K562 (cell line): ENCODE measurements around the gene DYNAP. TPM values are rescaled to one million over a fixed set of nuclear protein-coding genes. Genes with fewer than 3 reads are reported as not detected.

Experiments used
- NCOA1 ChIP-seq: fragments of 450-650 bp; IDR thresholded peaks from 2 replicates; pipeline ENCODE4 v1.6.1; 2016; ENCODE audit warnings: low read depth
- PCBP2 ChIP-seq: fragments of 200-400 bp; formaldehyde crosslinking; IDR thresholded peaks from 2 replicates; pipeline ENCODE4 v1.6.1; 2018; ENCODE audit warnings: low read length, low read depth, mild to moderate bottlenecking, moderate library complexity; ENCODE audit not compliant: poor library complexity, severe bottlenecking
- SMARCE1 ChIP-seq: fragments of 450-650 bp; IDR thresholded peaks from 2 replicates; pipeline ENCODE4 v1.7.1; 2016; ENCODE audit warnings: mild to moderate bottlenecking
- ZNF76 ChIP-seq: fragments of 250-450 bp; sonication (Bioruptor Pico); IDR thresholded peaks from 2 replicates; pipeline ENCODE4 v1.4.0; 2020; ENCODE audit warnings: mild to moderate bottlenecking, moderate library complexity, borderline replicate concordance
- polyA plus RNA-seq, 8 experiments: library from polyadenylated mRNA; depleted of rRNA in 4 of 8; stranded (reverse) in 5 of 8; unstranded in 3 of 8; fragments of >200 nt; fragmentation: Nextera tagmentation in 2 of 8; fragmentation: Illumina TruSeq in 1 of 8; extraction: Ambion mirVana in 2 of 8; extraction: Trizol in 1 of 8; gene quantifications; 2 replicates each; pipeline versions ENCODE4 v1.2.1 to v1.2.3, GENCODE V29; 2011 to 2014; ENCODE audit warnings: inconsistent platforms in 1 of 8, missing spikeins in 1 of 8
- total RNA-seq, 7 experiments: library from RNA; depleted of rRNA in 6 of 7; stranded (reverse); fragments of >200 nt in 6 of 7; fragmentation: Illumina TruSeq in 2 of 7; extraction: Trizol in 2 of 7; gene quantifications; 2 replicates each; pipeline versions ENCODE4 v1.2.1 to v1.2.3, GENCODE V29; 2011 to 2021; ENCODE audit warnings: low replicate concordance in 1 of 7
- TF ChIP-seq, protein P1 (sequence below): sonication (generic); formaldehyde crosslinking; IDR thresholded peaks from 2 replicates; pipeline ENCODE4 v1.8.1; 2022; ENCODE audit warnings: missing genetic modification reagents
- TF ChIP-seq, protein P2 (sequence below), 3 experiments: IDR thresholded peaks in 2 of 3; conservative IDR thresholded peaks in 1 of 3; 2 replicates each; pipeline ENCODE4 v1.5.1; 2011 to 2012; ENCODE audit warnings: low read length in 3 of 3, mild to moderate bottlenecking in 3 of 3, control low read depth in 2 of 3, improper control_type of control experiment in 1 of 3, inconsistent platforms in 1 of 3, low read depth in 1 of 3, mixed read lengths in 1 of 3, moderate library complexity in 1 of 3; ENCODE audit not compliant: insufficient read depth in 2 of 3

DYNAP gene
- total and polyA plus RNA-seq, 9 of the 15 experiments (the other 6 are each of a cell fraction or from before 2014, with no cell fraction given): not detected

DNA sequence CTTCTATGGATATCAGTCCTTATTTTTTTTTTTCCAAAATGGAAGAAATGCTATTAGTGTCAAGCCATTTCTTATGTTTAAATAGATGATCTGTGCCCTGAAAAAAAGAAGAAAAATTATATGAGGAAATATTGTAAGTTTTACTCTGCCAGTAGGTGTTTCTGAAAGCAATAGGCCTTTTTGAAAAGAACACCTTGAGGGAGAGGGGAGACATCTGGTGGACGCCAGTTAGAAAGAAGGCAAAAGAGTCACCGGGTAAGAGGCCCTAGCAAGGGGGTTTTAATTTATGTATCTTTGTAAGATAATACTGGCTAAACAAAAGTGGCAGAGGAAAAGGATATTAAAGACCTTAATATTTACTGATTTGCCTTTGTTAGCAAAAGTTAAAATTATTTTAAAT lies 56.1 kb downstream of the DYNAP start (continued):
- TF ChIP-seq PCBP2 (no peak), SMARCE1 (no peak), NCOA1 (no peak), ZNF76 (CRISPR knock-in tag) (no peak)
- TF ChIP-seq, protein P1, sequence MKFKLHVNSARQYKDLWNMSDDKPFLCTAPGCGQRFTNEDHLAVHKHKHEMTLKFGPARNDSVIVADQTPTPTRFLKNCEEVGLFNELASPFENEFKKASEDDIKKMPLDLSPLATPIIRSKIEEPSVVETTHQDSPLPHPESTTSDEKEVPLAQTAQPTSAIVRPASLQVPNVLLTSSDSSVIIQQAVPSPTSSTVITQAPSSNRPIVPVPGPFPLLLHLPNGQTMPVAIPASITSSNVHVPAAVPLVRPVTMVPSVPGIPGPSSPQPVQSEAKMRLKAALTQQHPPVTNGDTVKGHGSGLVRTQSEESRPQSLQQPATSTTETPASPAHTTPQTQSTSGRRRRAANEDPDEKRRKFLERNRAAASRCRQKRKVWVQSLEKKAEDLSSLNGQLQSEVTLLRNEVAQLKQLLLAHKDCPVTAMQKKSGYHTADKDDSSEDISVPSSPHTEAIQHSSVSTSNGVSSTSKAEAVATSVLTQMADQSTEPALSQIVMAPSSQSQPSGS: no peak
- TF ChIP-seq, protein P2, sequence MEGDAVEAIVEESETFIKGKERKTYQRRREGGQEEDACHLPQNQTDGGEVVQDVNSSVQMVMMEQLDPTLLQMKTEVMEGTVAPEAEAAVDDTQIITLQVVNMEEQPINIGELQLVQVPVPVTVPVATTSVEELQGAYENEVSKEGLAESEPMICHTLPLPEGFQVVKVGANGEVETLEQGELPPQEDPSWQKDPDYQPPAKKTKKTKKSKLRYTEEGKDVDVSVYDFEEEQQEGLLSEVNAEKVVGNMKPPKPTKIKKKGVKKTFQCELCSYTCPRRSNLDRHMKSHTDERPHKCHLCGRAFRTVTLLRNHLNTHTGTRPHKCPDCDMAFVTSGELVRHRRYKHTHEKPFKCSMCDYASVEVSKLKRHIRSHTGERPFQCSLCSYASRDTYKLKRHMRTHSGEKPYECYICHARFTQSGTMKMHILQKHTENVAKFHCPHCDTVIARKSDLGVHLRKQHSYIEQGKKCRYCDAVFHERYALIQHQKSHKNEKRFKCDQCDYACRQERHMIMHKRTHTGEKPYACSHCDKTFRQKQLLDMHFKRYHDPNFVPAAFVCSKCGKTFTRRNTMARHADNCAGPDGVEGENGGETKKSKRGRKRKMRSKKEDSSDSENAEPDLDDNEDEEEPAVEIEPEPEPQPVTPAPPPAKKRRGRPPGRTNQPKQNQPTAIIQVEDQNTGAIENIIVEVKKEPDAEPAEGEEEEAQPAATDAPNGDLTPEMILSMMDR (IDR thresholded peaks at IDR 0.05 in 2 of 3, conservative IDR thresholded peaks at IDR 0.05 in 1 of 3; ENCODE audit: insufficient read depth in 2 of 3, low read depth in 1 of 3, low read length in 3 of 3): peak; percentile 16 to 67 (median 60); a peak in 3 of 6 replicates

Other genes with a start within 250 kb of the DYNAP start
- gene STARD6, start 233.4 kb upstream of the DYNAP start, total RNA-seq (2014; rRNA removed): not detected in 2 replicates
- not detected in 2 replicates for gene STARD6, start 233.4 kb upstream of the DYNAP start, total RNA-seq (2014; rRNA removed; fragmentation: Illumina TruSeq; extraction: Trizol)
- not detected in 2 replicates for gene STARD6, start 233.4 kb upstream of the DYNAP start, total RNA-seq (2015; rRNA removed; fragmentation: Illumina TruSeq; extraction: Trizol)
- not detected in 2 replicates for gene STARD6, start 233.4 kb upstream of the DYNAP start, total RNA-seq (2021)
- gene STARD6, start 233.4 kb upstream of the DYNAP start, polyA plus RNA-seq (2011; rRNA removed): not detected in 2 replicates
- gene STARD6, start 233.4 kb upstream of the DYNAP start, polyA plus RNA-seq (2014; fragmentation: Illumina TruSeq; extraction: Trizol): not detected in 2 replicates
- under 1 TPM; 0.11 to 0.15 TPM for gene STARD6, start 233.4 kb upstream of the DYNAP start, polyA plus RNA-seq (2014; fragmentation: Nextera tagmentation; extraction: Ambion mirVana)
- not detected in 2 replicates for gene STARD6, start 233.4 kb upstream of the DYNAP start, polyA plus RNA-seq (2014; rRNA removed)
- 3.0 and 3.9 TPM in 2 replicates for gene C18orf54, start 233.3 kb upstream of the DYNAP start, total RNA-seq (2014; rRNA removed)
- 5.0 and 5.6 TPM in 2 replicates for gene C18orf54, start 233.3 kb upstream of the DYNAP start, total RNA-seq (2014; rRNA removed; fragmentation: Illumina TruSeq; extraction: Trizol)
- 3.8 and 4.3 TPM in 2 replicates for gene C18orf54, start 233.3 kb upstream of the DYNAP start, total RNA-seq (2015; rRNA removed; fragmentation: Illumina TruSeq; extraction: Trizol)
- gene C18orf54, start 233.3 kb upstream of the DYNAP start, total RNA-seq (2021): 8.3 and 8.7 TPM in 2 replicates
- gene C18orf54, start 233.3 kb upstream of the DYNAP start, polyA plus RNA-seq (2011; rRNA removed): 5.0 and 6.3 TPM in 2 replicates
- 5.1 and 6.7 TPM in 2 replicates for gene C18orf54, start 233.3 kb upstream of the DYNAP start, polyA plus RNA-seq (2014; fragmentation: Illumina TruSeq; extraction: Trizol)
- gene C18orf54, start 233.3 kb upstream of the DYNAP start, polyA plus RNA-seq (2014; fragmentation: Nextera tagmentation; extraction: Ambion mirVana): 1 to 10 TPM; 3.2 to 3.9 TPM
- 2.9 and 3.0 TPM in 2 replicates for gene C18orf54, start 233.3 kb upstream of the DYNAP start, polyA plus RNA-seq (2014; rRNA removed)
- 0.91 and 1.8 TPM in 2 replicates for gene RAB27B, start 237.2 kb downstream of the DYNAP start, total RNA-seq (2014; rRNA removed)
- 2.4 and 2.5 TPM in 2 replicates for gene RAB27B, start 237.2 kb downstream of the DYNAP start, total RNA-seq (2014; rRNA removed; fragmentation: Illumina TruSeq; extraction: Trizol)
- gene RAB27B, start 237.2 kb downstream of the DYNAP start, total RNA-seq (2015; rRNA removed; fragmentation: Illumina TruSeq; extraction: Trizol): 5.0 and 5.7 TPM in 2 replicates
- 2.0 and 3.1 TPM in 2 replicates for gene RAB27B, start 237.2 kb downstream of the DYNAP start, total RNA-seq (2021)
- gene RAB27B, start 237.2 kb downstream of the DYNAP start, polyA plus RNA-seq (2011; rRNA removed): 0.19 and 2.5 TPM in 2 replicates
- 1.2 TPM in 2 replicates for gene RAB27B, start 237.2 kb downstream of the DYNAP start, polyA plus RNA-seq (2014; fragmentation: Illumina TruSeq; extraction: Trizol)
- under 1 TPM; 0.44 to 0.71 TPM for gene RAB27B, start 237.2 kb downstream of the DYNAP start, polyA plus RNA-seq (2014; fragmentation: Nextera tagmentation; extraction: Ambion mirVana)
- 0.67 and 1.0 TPM in 2 replicates for gene RAB27B, start 237.2 kb downstream of the DYNAP start, polyA plus RNA-seq (2014; rRNA removed)